ENCODE measurements around the gene CDHR3.

- TF ChIP-seq CTCF (IDR thresholded peaks at IDR 0.05; ENCODE audit: extremely low read depth in 1 of 2, insufficient read depth in 1 of 2, low read depth in 1 of 2, low read length in 2 of 2) (no peak), EZH2 (IDR thresholded peaks at IDR 0.05; ENCODE audit: borderline replicate concordance, low read depth, low read length, severe bottlenecking) (no peak), POLR2A (IDR thresholded peaks at IDR 0.05; ENCODE audit: low read depth, low read length) (no peak), FOS (IDR thresholded peaks at IDR 0.05; ENCODE audit: borderline replicate concordance, insufficient read depth, low read length) (no peak), MAX (IDR thresholded peaks at IDR 0.05; ENCODE audit: insufficient read depth, insufficient read length) (no peak), POLR2AphosphoS5 (IDR thresholded peaks at IDR 0.05; ENCODE audit: insufficient read depth, low read depth, low read length) (no peak)
Observed at GRCh38 chr7:105987046-105987445, 24.0 kb downstream of the CDHR3 start.

Data from endothelial cell of umbilical vein (primary cell).